GM18858 (cell line): Measurements from ENCODE around the gene TMSB10.
"Not testable (repeated sequence)": the region's sequence is repeated elsewhere in the genome, so short reads cannot be mapped to it uniquely, and the experiment has no call there.

Source experiments
- ATAC-seq: cut with Tn5 transposase; IDR thresholded peaks from one replicate; pipeline ENCODE4 v1.9.1; 2021; ENCODE audit not compliant: unreplicated experiment

Gene TMSB10

DNA sequence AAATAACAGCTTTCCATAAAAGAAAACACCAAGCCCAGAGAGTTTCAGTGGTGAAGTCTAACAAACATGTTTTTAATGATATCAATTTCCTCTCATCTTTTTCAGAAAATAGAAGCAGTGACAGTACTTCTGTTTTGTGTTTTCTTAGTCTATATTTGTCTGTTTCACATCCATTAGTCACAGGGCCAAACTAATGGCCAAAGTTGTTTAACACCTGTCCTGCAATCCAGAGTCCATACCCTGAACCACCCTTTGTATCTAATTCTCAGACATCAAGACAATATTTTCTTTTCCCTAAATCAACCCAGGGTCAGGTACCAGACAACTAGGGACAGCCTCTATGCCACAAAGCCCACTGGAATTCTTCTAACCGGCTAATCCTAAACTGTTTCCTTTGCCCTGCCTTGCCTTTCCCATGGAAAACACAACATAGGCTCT, 25.9 kb downstream of the TMSB10 start:
- peak; percentile 36 for ATAC-seq

DNA sequence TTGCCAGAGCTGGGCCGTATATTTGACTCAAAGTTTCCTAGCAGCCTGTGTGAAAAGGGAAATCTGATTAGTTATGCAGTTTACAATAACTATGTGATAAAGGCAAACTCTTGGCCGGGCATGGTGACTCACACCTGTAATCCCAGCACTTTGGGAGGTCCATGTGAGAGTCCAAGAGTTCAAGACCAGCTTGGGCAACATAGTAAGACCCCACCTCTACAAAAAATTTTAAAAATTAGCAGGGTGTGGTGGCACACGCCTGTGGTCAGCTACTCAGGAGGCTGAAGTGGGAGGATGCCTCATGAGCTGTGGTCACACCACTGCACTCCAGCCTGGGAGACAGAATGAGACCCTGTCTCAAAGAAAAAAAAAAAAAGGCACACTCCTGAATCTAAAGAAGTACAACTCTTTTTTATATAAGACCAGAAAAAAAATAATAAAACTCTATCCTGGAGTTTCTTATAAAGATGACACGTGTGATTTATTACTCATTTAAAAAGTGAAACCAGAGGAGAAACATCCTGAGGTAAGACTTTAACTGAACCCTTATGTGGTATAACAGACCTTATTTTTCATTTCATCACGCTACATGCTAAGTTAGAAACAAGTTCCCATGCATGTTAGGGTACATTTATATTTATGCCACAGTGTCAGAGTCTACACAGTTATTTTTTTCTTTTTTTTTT, 32.9 kb downstream of the TMSB10 start:
- ATAC-seq: peak; percentile 34

- ATAC-seq: peak; percentile 65
These were observed 34.1 kb downstream of the TMSB10 start for GRCh38 chr2:84939426-84940087.

- no peak for ATAC-seq
These were observed 34.6 kb downstream of the TMSB10 start for GRCh38 chr2:84940088-84940470.

DNA sequence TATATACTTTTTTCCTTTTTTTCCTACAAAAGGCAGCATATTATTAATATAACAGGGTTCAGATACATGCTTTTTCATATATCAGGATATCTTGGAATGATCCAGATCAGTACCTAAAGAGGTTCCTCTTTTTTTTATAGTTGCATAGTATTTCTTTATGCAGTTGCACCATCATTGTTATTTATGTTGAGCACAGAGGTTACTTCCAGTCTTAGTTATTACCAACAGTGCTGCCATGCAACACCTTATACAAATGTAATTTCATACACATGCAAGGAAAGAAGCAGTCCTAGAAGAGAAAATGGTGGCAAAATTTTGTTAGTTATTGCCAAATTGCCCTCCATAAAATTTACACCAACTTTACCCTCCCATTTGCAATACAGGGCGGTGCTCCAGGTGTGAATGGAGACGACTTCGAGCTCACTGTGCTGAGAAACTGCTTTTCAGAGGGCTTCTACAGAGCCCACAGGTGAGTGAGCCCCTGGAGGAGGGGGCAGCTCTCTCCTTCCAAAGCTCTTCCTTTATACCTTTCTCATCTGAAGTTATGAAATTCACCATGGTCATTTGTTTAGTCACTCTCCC, 35.5 kb downstream of the TMSB10 start:
- no peak for ATAC-seq

DNA sequence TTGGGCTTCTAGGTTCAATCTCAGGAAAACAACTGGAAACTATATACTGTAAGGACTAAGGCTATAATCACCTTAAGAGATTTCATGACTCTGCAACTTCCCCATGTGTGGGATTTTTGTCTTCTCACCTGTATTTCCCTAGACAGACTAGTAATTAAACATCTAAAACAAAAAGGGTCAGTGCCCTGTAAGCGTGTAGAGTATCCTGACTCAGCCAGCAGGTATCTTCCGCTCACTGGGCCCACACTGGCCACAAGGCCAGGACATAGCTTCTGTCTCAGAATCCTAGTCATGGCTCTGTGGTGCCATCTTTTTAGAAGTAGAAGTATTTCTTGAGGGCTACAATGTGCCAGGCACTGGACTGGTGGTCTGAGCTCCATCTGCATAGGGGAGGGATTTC, 36.7 kb downstream of the TMSB10 start:
- no peak for ATAC-seq

GRCh38 chr2:84942964-84943421, 37.5 kb downstream of the TMSB10 start:
- peak; percentile 42 for ATAC-seq

- ATAC-seq: no peak
These were observed 38.9 kb downstream of the TMSB10 start for GRCh38 chr2:84944295-84944909.

- not testable (repeated sequence) for ATAC-seq
These were observed 40.4 kb downstream of the TMSB10 start for GRCh38 chr2:84945838-84946203.

DNA sequence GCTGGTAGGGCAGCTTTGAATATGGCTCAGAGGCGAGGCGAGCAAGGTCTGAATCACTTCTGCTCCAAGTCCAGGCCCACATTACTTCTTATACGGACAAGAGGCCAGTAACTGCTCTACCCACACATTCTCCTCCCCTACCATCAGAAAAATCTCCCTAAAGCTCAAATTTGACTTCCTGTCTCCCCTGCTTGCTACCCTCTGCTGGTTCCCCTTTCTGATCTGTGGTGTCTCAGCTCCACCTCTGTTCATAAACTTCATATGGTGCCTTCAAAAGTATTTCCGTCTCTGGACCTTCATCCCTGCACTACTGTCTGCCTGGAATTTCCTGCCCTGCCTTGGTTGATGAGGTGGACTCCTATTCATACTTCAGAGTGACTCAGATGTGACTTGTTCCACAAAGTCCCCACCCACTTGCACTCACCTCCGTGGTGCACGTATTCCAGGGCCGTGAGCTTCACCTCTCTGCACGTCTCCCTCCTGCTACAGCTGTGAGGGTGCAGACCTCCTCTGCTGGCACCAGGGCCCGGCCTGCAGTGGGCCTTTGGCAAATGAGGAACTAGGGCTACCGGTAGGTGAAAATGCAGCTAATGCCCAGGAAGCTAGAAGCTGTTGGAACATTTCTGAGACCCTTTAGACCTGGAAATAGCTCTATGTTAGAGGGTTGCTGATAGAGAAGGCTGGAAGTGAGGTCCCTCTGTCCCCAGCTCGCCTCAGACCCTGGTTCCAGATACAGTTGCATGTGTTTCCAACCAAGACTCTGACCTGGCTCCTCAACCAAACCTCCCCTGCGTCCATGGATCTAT, 41.0 kb downstream of the TMSB10 start:
- ATAC-seq: peak; percentile 56

DNA sequence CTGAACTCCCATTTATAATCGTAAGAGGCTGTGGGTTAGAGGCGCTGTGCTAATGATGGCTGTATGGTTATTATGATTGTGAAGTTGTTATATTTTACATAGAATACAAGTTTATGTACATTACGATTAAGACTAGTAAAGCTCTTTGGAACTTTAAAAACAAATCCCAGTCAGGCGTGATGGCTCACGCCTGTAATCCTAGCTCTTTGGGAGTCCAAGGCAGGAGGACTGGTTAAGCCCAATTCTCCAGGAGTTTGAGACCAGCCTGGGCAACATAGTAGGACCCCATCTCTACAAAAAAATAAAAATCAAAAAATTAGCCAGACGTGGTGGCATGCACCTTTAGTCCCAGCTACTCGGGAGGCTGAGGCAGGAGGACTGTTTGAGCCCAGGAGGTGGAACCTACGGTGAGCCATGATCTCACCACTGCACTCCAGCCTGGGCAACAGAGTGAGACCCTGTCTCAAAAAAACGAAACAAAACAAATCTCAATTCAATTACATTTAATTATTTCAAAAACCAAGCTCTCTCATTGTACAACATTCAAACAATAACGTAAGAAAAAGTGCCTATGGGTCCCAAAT, 41.6 kb downstream of the TMSB10 start:
- ATAC-seq: no peak

DNA sequence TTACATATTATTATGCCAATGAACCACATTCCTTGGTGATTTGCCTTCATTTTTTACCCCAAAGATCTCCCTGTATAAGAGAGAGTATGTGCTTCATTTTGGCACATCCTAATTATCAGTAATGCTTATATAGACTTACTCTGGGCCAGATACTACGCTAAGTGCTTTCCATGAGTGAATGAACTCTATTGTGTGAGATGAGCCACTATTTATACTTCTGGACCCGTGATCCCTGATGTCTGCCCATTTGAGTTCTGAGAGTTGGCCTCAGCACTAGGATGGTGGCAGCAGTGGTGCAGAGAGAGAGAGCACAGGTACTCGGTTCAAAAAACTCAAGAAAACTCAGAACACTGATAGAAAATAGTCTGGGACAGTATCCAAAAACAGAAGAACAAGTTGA, 48.1 kb downstream of the TMSB10 start:
- ATAC-seq: no peak

- no peak for ATAC-seq
These were observed 48.9 kb downstream of the TMSB10 start for GRCh38 chr2:84954329-84954728.
